Gastroesophageal sphincter (tissue), 3 donors: ENCODE measurements around the gene C1orf174.

Experiments
- EP300 ChIP-seq: sonication (generic); formaldehyde crosslinking; IDR thresholded peaks from one replicate; pipeline ENCODE4 v1.6.1; 2017; ENCODE audit warnings: antibody characterized with exemption, mild to moderate bottlenecking
- POLR2AphosphoS5 ChIP-seq: sonication (generic); formaldehyde crosslinking; IDR thresholded peaks from one replicate; pipeline ENCODE4 v1.6.1; 2017; ENCODE audit warnings: antibody characterized with exemption
- TF ChIP-seq, protein P1 (sequence below), 4 experiments: fragments of 200-600 bp in 2 of 4; fragments of 450-650 bp in 2 of 4; sonication (generic) in 1 of 4; IDR thresholded peaks; one replicate each; pipeline ENCODE4 v1.5.1; 2017 to 2019; ENCODE audit warnings: antibody characterized with exemption in 4 of 4, mild to moderate bottlenecking in 2 of 4, moderate library complexity in 2 of 4

- TF ChIP-seq, protein P1, sequence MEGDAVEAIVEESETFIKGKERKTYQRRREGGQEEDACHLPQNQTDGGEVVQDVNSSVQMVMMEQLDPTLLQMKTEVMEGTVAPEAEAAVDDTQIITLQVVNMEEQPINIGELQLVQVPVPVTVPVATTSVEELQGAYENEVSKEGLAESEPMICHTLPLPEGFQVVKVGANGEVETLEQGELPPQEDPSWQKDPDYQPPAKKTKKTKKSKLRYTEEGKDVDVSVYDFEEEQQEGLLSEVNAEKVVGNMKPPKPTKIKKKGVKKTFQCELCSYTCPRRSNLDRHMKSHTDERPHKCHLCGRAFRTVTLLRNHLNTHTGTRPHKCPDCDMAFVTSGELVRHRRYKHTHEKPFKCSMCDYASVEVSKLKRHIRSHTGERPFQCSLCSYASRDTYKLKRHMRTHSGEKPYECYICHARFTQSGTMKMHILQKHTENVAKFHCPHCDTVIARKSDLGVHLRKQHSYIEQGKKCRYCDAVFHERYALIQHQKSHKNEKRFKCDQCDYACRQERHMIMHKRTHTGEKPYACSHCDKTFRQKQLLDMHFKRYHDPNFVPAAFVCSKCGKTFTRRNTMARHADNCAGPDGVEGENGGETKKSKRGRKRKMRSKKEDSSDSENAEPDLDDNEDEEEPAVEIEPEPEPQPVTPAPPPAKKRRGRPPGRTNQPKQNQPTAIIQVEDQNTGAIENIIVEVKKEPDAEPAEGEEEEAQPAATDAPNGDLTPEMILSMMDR (IDR thresholded peaks at IDR 0.05), result no peak
- no peak for TF ChIP-seq EP300
- no peak for TF ChIP-seq POLR2AphosphoS5
These were observed 19.0 kb upstream of the C1orf174 start for GRCh38 chr1:3918966-3919611.
